Gastroesophageal sphincter (tissue), 4 donors: ENCODE measurements around the gene PCDHAC1. TPM values are rescaled to one million over a fixed set of nuclear protein-coding genes. Genes with fewer than 3 reads are reported as not detected.

Source experiments
- ATAC-seq: fragments of 150-250 bp; one replicate; pipeline ENCODE4 v1.9.1; 2016; ENCODE audit warnings: mild to moderate bottlenecking, moderate library complexity
- H3K27ac ChIP-seq, 4 donors: fragments of 200-600 bp; sonication (generic) in 3 of 4; 1 replicate in 3 of 4; 2 replicates in 1 of 4; pipeline ENCODE4 v1.5.1; 2016 to 2019
- H3K27me3 ChIP-seq: fragments of 200-600 bp; sonication (generic); one replicate; pipeline ENCODE4 v1.5.1; 2019
- H3K36me3 ChIP-seq, 2 donors: fragments of 200-600 bp; sonication (generic); one replicate each; pipeline ENCODE4 v1.5.1; 2019; ENCODE audit warnings: control low read depth in 1 of 2
- H3K4me1 ChIP-seq, 3 donors: fragments of 200-600 bp; sonication (generic); 1 replicate in 2 of 3; 2 replicates in 1 of 3; pipeline ENCODE4 v1.5.1; 2016 to 2019; ENCODE audit warnings: control low read depth in 2 of 3
- H3K4me3 ChIP-seq, 2 donors: fragments of 200-600 bp; sonication (generic); one replicate each; pipeline ENCODE4 v1.5.1; 2019; ENCODE audit warnings: mild to moderate bottlenecking in 1 of 2, moderate library complexity in 1 of 2
- H3K9me3 ChIP-seq, 3 donors: fragments of 200-600 bp; sonication (generic); one replicate each; pipeline ENCODE4 v1.5.1; 2017 to 2019; ENCODE audit warnings: control low read depth in 2 of 3
- CTCF ChIP-seq, 4 experiments: fragments of 200-600 bp in 2 of 4; fragments of 450-650 bp in 2 of 4; sonication (generic) in 1 of 4; IDR thresholded peaks; one replicate each; pipeline ENCODE4 v1.5.1; 2017 to 2019; ENCODE audit warnings: antibody characterized with exemption in 4 of 4, mild to moderate bottlenecking in 2 of 4, moderate library complexity in 2 of 4
- EP300 ChIP-seq: sonication (generic); formaldehyde crosslinking; IDR thresholded peaks from one replicate; pipeline ENCODE4 v1.6.1; 2017; ENCODE audit warnings: antibody characterized with exemption, mild to moderate bottlenecking
- POLR2A ChIP-seq, 2 donors: fragments of 450-650 bp; IDR thresholded peaks; one replicate each; pipeline ENCODE4 v1.6.1; 2017; ENCODE audit warnings: antibody characterized with exemption in 2 of 2, mild to moderate bottlenecking in 2 of 2, moderate library complexity in 1 of 2
- POLR2AphosphoS5 ChIP-seq: sonication (generic); formaldehyde crosslinking; IDR thresholded peaks from one replicate; pipeline ENCODE4 v1.6.1; 2017; ENCODE audit warnings: antibody characterized with exemption
- WGBS, 2 donors: methylation state at CpG; one replicate each; pipeline ENCODE4 v1.1.5; 2018; ENCODE audit warnings: low coverage in 1 of 2; 5-methylcytosine and 5-hydroxymethylcytosine counted together
- small RNA-seq, 4 donors: library from RNA; depleted of rRNA; stranded (forward); fragments of <200 nt; gene quantifications; one replicate each; pipeline ENCODE3, GENCODE V24; 2016
- total RNA-seq, 4 donors: library from RNA; depleted of rRNA; stranded (reverse); fragments of >200 nt; gene quantifications; one replicate each; pipeline ENCODE4 v1.1.0, GENCODE V29; 2016

Gene PCDHAC1
- total RNA-seq, 4 donors from 2014 or later = 0.47 to 6.6 (median 1.4) TPM

DNA sequence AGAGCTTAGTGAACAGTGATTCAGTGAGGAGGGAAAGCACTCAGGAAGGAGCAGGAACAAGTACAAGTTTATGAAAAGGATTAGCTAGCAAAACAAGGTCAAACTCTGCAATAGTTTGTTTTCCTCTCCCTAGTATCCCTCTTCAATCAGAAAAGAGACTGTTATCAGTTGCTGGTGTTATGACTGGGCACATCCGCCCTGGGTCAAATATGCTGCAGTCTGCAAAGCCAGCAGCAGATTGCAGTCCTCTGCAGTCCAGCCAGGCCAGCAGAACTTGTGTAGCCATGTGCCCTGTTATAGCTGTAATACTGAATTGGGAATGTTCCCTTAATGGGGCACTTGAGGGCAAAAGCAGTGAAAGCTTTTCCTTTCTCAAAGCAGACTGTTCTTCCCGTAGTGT, 52.2 kb downstream of the PCDHAC1 start:
- H3K9me3 ChIP-seq = no peaks in the 10 kb centered on the region

DNA sequence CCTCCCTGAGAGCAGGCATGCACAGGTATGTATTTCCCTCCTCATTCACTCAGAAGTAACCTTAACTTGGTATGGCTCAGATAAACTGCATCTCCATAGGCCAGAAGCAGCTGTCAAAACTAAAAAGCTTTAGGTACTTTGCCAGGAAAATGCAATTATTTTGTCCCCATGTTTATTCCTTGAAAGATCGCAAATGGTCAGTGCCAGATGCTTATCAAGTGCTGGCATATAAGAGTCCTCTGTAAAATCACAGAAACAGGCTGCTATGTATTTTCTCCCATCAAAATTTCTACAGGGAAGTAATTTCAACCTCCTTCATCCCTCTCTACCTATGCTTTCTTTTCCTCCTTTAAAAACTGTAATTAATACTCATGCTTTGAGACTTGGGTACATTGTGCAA, 52.9 kb downstream of the PCDHAC1 start:
- Histone ChIP-seq H3K9me3 (no peaks in the 10 kb centered on the region), H3K27me3 (no peaks in the 10 kb centered on the region), H3K4me3 (no peak overlapping the region), H3K27ac (no peak overlapping the region), H3K36me3 (peaks cover 0 to 21% of the 10 kb centered on the region in 2 donors), H3K4me1 (no peaks in the 10 kb centered on the region)
- TF ChIP-seq EP300 (no peak), POLR2AphosphoS5 (no peak)
- ATAC-seq = no peak
- 71 to 80% methylated on average over 1 of the region's 1 CpG for WGBS, 2 donors

More for the DNA sequence above, 52.2 kb downstream of the PCDHAC1 start:
- no peak overlapping the region for H3K27ac ChIP-seq
- no peaks in the 10 kb centered on the region for H3K27me3 ChIP-seq
- no peak for ATAC-seq
- H3K36me3 ChIP-seq = peaks cover 0 to 17% of the 10 kb centered on the region in 2 donors
- H3K4me3 ChIP-seq = no peak overlapping the region
- WGBS, 2 donors = 55 to 81% methylated on average over 2 of the region's 2 CpGs
- no peaks in the 10 kb centered on the region for H3K4me1 ChIP-seq
- TF ChIP-seq POLR2AphosphoS5 (no peak), POLR2A (IDR thresholded peaks at IDR 0.05) (no peak), CTCF (IDR thresholded peaks at IDR 0.05) (no peak), EP300 (no peak)

Small RNAs within 50 kb of the gene (small RNA-seq; reads per million reads assigned to genes)
- gene AC010223.1 = 0 reads per million in 4 donors

Other genes with a start within 250 kb of the PCDHAC1 start
- gene HARS1, start 234.9 kb upstream of the PCDHAC1 start, total RNA-seq = 10 to 100 TPM; 65.9 to 67.9 (median 67.1) TPM
- 10 to 100 TPM; 16.0 to 41.6 (median 25.5) TPM for gene HARS2, start 234.8 kb upstream of the PCDHAC1 start, total RNA-seq
- gene ZMAT2, start 225.9 kb upstream of the PCDHAC1 start, total RNA-seq = 10 to 100 TPM; 35.8 to 47.2 (median 45.0) TPM
- not detected for gene PCDHA1, start 140.2 kb upstream of the PCDHAC1 start, total RNA-seq
- under 1 TPM in 2 of 4 donors, not detected in 2; 0.19 to 0.27 TPM for gene PCDHA2, start 131.4 kb upstream of the PCDHAC1 start, total RNA-seq
- gene PCDHA3, start 125.2 kb upstream of the PCDHAC1 start, total RNA-seq = 1 to 10 TPM in 1 of 4 donors, under 1 TPM in 3; 0.32 to 1.4 (median 0.70) TPM
- under 1 TPM in 3 of 4 donors, not detected in 1; 0.13 to 0.96 (median 0.31) TPM for gene PCDHA4, start 119.2 kb upstream of the PCDHAC1 start, total RNA-seq
- under 1 TPM in 3 of 4 donors, not detected in 1; 0.27 to 0.31 (median 0.27) TPM for gene PCDHA5, start 104.7 kb upstream of the PCDHAC1 start, total RNA-seq
- 1 to 10 TPM in 1 of 4 donors, under 1 TPM in 3; 0.31 to 1.4 (median 0.73) TPM for gene PCDHA6, start 98.3 kb upstream of the PCDHAC1 start, total RNA-seq
- under 1 TPM in 3 of 4 donors, not detected in 1; 0.27 to 0.47 (median 0.35) TPM for gene PCDHA7, start 92.0 kb upstream of the PCDHAC1 start, total RNA-seq
- gene PCDHA8, start 85.1 kb upstream of the PCDHAC1 start, total RNA-seq = under 1 TPM in 1 of 4 donors, not detected in 3; 0.15 TPM
- under 1 TPM in 3 of 4 donors, not detected in 1; 0.13 to 0.47 (median 0.23) TPM for gene PCDHA9, start 77.9 kb upstream of the PCDHAC1 start, total RNA-seq
- gene PCDHA10, start 70.4 kb upstream of the PCDHAC1 start, total RNA-seq = 1 to 10 TPM in 3 of 4 donors, under 1 TPM in 1; 0.94 to 2.5 (median 1.4) TPM
- gene PCDHA11, start 57.3 kb upstream of the PCDHAC1 start, total RNA-seq = 1 to 10 TPM in 1 of 4 donors, under 1 TPM in 3; 0.13 to 1.9 (median 0.89) TPM
- gene PCDHA12, start 51.0 kb upstream of the PCDHAC1 start, total RNA-seq = 1 to 10 TPM in 3 of 4 donors, under 1 TPM in 1; 0.54 to 4.7 (median 1.5) TPM
- gene PCDHA13, start 44.2 kb upstream of the PCDHAC1 start, total RNA-seq = 1 to 10 TPM in 2 of 4 donors, under 1 TPM in 2; 0.22 to 2.5 (median 0.79) TPM
- gene PCDHAC2, start 40.2 kb downstream of the PCDHAC1 start, total RNA-seq = 10 to 100 TPM in 3 of 4 donors, 1 to 10 TPM in 1; 1.6 to 25.9 (median 13.9) TPM
- gene PCDHB1, start 125.1 kb downstream of the PCDHAC1 start, total RNA-seq = under 1 TPM in 2 of 4 donors, not detected in 2; 0.05 to 0.13 TPM
- 1 to 10 TPM; 1.4 to 3.0 (median 1.9) TPM for gene PCDHB2, start 168.3 kb downstream of the PCDHAC1 start, total RNA-seq
- gene PCDHB3, start 174.2 kb downstream of the PCDHAC1 start, total RNA-seq = 1 to 10 TPM in 3 of 4 donors, under 1 TPM in 1; 0.78 to 2.3 (median 2.0) TPM
- gene PCDHB4, start 195.5 kb downstream of the PCDHAC1 start, total RNA-seq = 1 to 10 TPM; 2.8 to 5.6 (median 4.8) TPM
- 1 to 10 TPM; 3.2 to 8.6 (median 5.8) TPM for gene PCDHB5, start 208.9 kb downstream of the PCDHAC1 start, total RNA-seq
- 1 to 10 TPM; 1.0 to 2.0 (median 1.5) TPM for gene PCDHB6, start 223.8 kb downstream of the PCDHAC1 start, total RNA-seq
- 1 to 10 TPM; 1.7 to 3.0 (median 2.4) TPM for gene PCDHB7, start 246.3 kb downstream of the PCDHAC1 start, total RNA-seq